Ectodermal cell (in vitro differentiated cells): Measurements from ENCODE around the gene CCT8L2. TPM values are rescaled to one million over a fixed set of nuclear protein-coding genes. Genes with fewer than 3 reads are reported as not detected.
"Not testable (repeated sequence)": the region's sequence is repeated elsewhere in the genome, so short reads cannot be mapped to it uniquely, and the experiment has no call there.

Experiments
- H3K27ac ChIP-seq: 2 replicates; pipeline ENCODE4 v1.7.0; 2013; ENCODE audit warnings: mild to moderate bottlenecking, low read depth, low read length; ENCODE audit not compliant: insufficient read depth, poor library complexity, severe bottlenecking
- H3K27me3 ChIP-seq: 2 replicates; pipeline ENCODE4 v1.7.0; 2013; ENCODE audit warnings: mild to moderate bottlenecking, low read length; ENCODE audit not compliant: insufficient read depth, control insufficient read depth, poor library complexity, severe bottlenecking
- H3K36me3 ChIP-seq: one replicate; pipeline ENCODE4 v1.7.0; 2013; ENCODE audit warnings: low read length; ENCODE audit not compliant: control insufficient read depth, insufficient read depth
- H3K4me1 ChIP-seq: one replicate; pipeline ENCODE4 v1.7.0; 2013; ENCODE audit warnings: low read length; ENCODE audit not compliant: control insufficient read depth, insufficient read depth
- H3K4me3 ChIP-seq: 2 replicates; pipeline ENCODE4 v1.7.0; 2013; ENCODE audit warnings: low read depth, low read length, control low read depth; ENCODE audit not compliant: insufficient read depth
- H3K9me3 ChIP-seq: 2 replicates; pipeline ENCODE4 v1.7.0; 2013; ENCODE audit warnings: mild to moderate bottlenecking, low read length, moderate library complexity; ENCODE audit not compliant: control insufficient read depth
- WGBS, 2 experiments: methylation state at CpG; one replicate each; pipeline ENCODE4 v1.1.7; 2013; ENCODE audit warnings: missing lambda C conversion rate in 2 of 2; 5-methylcytosine and 5-hydroxymethylcytosine counted together
- polyA plus RNA-seq, 4 experiments: library from polyadenylated mRNA; stranded (reverse); fragments of 50-300 nt; gene quantifications; one replicate each; pipeline ENCODE4 v1.2.3, GENCODE V29; 2013

CCT8L2 gene
- polyA plus RNA-seq (2013, experiment 1 of 4), result not detected
- not detected for polyA plus RNA-seq (2013, experiment 2 of 4)
- polyA plus RNA-seq (2013, experiment 3 of 4), result not detected
- not detected for polyA plus RNA-seq (2013, experiment 4 of 4)

DNA sequence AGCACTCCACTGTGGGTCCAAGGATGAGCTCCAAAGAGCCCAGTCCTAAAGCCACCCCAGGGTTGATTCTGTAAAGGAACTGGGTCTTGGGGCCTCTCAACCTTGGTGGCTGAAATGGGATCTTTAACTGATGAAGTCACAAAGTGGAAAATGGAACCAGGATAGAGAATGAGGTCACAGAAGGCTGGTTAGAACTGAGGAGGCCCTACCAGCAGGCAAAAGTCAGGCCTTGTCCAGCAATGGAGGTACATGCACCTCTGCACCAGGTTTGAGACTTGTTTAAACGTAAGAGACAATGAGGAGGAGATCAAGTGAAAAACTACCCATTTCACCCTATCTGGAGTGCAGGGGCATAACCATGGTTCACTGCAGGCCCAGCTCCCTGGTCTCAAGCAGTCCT, at the start of gene CCT8L2:
CCT8L2 (minus strand) TSS at position 101 of the 400 bp plus-strand sequence. CDS start 260 bp downstream, outside the sequence.
- WGBS, 2 experiments, result 64 to 72% methylated on average over 1 of the region's 1 CpG
- not testable (repeated sequence) for H3K27me3 ChIP-seq, H3K27ac ChIP-seq, H3K4me3 ChIP-seq, H3K4me1 ChIP-seq, H3K36me3 ChIP-seq, H3K9me3 ChIP-seq

DNA sequence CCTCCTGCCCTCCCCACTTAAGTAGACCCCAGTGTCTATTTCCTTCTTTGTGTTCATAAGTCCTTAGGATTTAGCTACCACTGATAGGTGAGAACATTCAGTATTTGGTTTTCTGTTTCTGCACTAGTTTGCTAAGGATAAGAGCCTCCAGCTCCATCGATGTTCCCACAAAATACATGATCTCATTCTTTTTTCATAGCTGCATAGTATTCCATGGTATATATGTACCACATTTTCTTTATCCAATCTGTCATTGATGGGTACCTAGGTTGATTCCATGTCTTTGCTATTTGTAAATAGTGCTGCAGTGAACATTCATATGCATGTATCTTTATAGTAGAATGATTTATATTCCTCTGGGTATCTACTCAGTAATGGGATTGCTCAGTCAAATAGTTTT, 42.8 kb upstream of the CCT8L2 start:
- WGBS, 2 experiments, result 55 to 83% methylated on average over 1 of the region's 1 CpG

DNA sequence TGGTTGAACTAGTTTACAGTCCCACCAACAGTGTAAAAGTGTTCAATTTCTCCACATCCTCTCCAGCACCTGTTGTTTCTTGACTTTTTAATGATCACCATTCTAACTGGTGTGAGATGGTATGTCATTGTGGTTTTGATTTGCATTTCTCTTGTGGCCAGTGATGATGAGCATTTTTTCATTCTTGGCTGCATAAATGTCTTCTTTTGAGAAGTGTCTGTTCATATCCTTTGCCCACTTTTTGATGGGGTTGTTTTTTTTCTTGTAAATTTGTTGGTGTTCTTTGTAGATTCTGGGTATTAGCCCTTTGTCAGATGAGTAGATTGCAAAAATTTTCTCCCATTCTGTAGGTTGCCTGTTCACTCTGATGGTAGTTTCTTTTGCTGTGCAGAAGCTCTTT, 41.5 kb upstream of the CCT8L2 start:
- H3K4me1 ChIP-seq, H3K4me3 ChIP-seq, H3K9me3 ChIP-seq, H3K27ac ChIP-seq, H3K36me3 ChIP-seq, H3K27me3 ChIP-seq: not testable (repeated sequence)

More for the DNA sequence above, 42.8 kb upstream of the CCT8L2 start:
- not testable (repeated sequence) for H3K27me3 ChIP-seq, H3K4me3 ChIP-seq, H3K4me1 ChIP-seq, H3K27ac ChIP-seq, H3K36me3 ChIP-seq, H3K9me3 ChIP-seq

DNA sequence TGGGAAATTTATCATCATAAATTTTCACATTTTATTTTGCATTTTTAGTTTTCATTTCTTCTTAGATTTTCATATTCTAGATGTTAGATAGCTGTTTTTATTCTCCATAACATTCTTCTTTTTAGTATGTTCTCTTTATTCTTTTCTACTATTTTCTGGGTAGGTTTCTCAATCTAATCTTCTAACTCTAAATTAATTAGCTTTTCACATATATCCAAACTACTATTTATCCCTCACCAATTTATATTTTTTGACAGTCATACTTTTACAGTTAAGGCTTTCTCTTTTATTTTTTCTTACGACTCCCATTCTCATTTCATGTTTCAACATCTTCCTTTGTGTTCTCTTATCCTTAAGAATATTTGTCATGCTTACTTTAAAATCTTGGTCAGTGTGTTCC, 35.9 kb upstream of the CCT8L2 start:
- H3K36me3 ChIP-seq, H3K4me3 ChIP-seq, H3K9me3 ChIP-seq, H3K4me1 ChIP-seq, H3K27me3 ChIP-seq, H3K27ac ChIP-seq: not testable (repeated sequence)
- 61 to 83% methylated on average over 1 of the region's 1 CpG for WGBS, 2 experiments

DNA sequence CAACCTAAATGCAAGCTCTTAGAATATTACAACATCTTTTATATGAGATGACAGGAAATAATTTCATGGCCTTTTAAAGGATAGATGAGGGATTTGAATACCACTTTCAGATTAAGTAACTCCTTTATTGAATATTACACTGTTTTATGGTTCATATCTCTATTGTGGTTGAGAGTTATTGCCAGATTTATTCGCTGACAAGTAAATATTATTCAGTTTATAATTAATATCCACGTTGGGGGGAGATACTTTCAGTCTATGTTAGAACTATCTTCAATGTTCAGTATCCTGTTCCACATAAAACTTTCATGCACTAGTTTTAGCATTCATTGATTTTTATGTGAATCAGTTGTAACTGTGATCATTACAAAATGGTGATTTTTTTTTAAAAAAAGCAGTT, 32.4 kb upstream of the CCT8L2 start:
- H3K27me3 ChIP-seq, H3K4me3 ChIP-seq, H3K36me3 ChIP-seq, H3K4me1 ChIP-seq, H3K27ac ChIP-seq, H3K9me3 ChIP-seq: not testable (repeated sequence)
- WGBS, 2 experiments, result no CpG with 5 or more reads among the region's 2 CpGs

DNA sequence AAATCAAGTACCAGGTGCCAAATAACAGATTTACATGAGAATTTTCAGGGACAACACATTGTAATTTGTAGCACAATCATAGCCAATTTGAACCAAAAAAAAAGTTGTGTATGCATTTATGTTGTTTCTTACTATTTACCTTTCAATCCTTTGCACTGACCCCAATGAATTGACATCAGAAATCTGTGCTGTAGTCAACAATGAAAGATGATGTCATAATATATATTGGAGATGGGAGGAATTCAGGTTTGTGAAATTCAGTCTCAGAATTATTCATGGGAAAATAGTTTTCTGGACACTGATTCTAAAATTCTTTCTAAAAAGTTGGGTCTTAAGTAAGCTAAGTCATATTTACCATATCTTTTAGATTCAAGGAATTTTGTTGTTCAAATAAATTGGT, 31.0 kb upstream of the CCT8L2 start:
- H3K4me3 ChIP-seq, H3K4me1 ChIP-seq: not testable (repeated sequence)

GRCh38 chr22:16617516-16617915, 24.9 kb upstream of the CCT8L2 start:
- not testable (repeated sequence) for H3K27ac ChIP-seq, H3K4me1 ChIP-seq, H3K4me3 ChIP-seq, H3K27me3 ChIP-seq, H3K9me3 ChIP-seq, H3K36me3 ChIP-seq
- 20% methylated on average over 1 of the region's 3 CpGs; no CpG with 5 or more reads in 1 of the 2 experiments for WGBS, 2 experiments

More for the DNA sequence above, 31.0 kb upstream of the CCT8L2 start:
- H3K9me3 ChIP-seq, H3K36me3 ChIP-seq, H3K27ac ChIP-seq, H3K27me3 ChIP-seq: not testable (repeated sequence)

- WGBS, 2 experiments, result 82 to 86% methylated on average over 3 of the region's 3 CpGs
- not testable (repeated sequence) for H3K27ac ChIP-seq, H3K4me1 ChIP-seq, H3K27me3 ChIP-seq, H3K4me3 ChIP-seq, H3K36me3 ChIP-seq, H3K9me3 ChIP-seq
Measured at GRCh38 chr22:16616390-16616938, 23.9 kb upstream of the CCT8L2 start.

GRCh38 chr22:16615606-16616245, 23.1 kb upstream of the CCT8L2 start:
- H3K9me3 ChIP-seq, H3K27ac ChIP-seq, H3K4me3 ChIP-seq, H3K27me3 ChIP-seq, H3K4me1 ChIP-seq, H3K36me3 ChIP-seq: not testable (repeated sequence)
- WGBS, 2 experiments, result 34 to 59% methylated on average over 4 to 5 of the region's 5 CpGs

DNA sequence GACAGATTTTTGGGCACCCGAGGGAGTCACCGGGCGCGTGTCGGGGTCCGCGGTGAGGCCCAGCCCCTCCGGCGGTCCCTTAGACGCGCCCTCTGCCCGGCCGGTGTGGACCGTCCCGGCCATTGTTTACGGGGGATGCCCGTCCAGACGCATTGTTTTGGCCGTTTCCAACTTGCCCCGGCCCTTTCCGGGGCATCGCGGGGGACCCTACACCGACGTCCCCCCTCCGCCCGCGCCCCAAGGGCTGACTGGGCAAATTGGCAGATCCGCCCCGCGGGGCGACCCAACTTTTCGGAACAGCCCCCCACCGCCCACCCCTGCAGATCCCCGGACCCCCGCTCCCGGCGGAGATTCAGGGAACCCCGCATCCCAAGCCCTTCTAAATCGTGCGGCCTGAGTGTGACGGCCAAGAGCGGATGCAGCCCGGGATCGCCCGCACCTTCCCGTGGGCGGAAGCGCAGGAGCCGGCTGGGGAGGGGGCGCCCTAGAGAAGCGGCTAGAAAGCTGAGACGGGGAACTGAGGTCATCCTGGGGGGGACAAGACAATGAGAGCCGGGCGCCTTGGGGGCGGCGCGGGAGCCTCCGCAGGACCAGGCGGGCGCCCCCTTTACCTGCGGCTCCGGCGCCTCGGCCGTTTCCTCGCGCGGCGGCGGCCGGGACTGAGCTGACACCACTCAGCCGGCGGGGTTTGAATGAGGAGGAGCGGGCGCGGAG, 17.1 kb upstream of the CCT8L2 start:
- WGBS, 2 experiments, result 91 to 92% methylated on average over 77 of the region's 77 CpGs
- Histone ChIP-seq H3K4me3 (no peak overlapping the region), H3K4me1 (no peaks in the 10 kb centered on the region), H3K27me3 (no peaks in the 10 kb centered on the region), H3K27ac (no peak overlapping the region), H3K9me3 (peaks cover 5% of the 10 kb centered on the region), H3K36me3 (no peaks in the 10 kb centered on the region)
